GM19043 (cell line): ENCODE data around the gene CDC26.
"Not testable (repeated sequence)": the region's sequence is repeated elsewhere in the genome, so short reads cannot be mapped to it uniquely, and the experiment has no call there.

Experiments used
- ATAC-seq: cut with Tn5 transposase; IDR thresholded peaks from one replicate; pipeline ENCODE4 v1.9.1; 2021; ENCODE audit warnings: low read depth; ENCODE audit not compliant: unreplicated experiment

The CDC26 gene

GRCh38 chr9:113244556-113244955, 30.8 kb downstream of the CDC26 start:
- no peak for ATAC-seq

GRCh38 chr9:113241161-113241560, 34.2 kb downstream of the CDC26 start:
- no peak for ATAC-seq

- no peak for ATAC-seq
Measured at GRCh38 chr9:113238859-113239232, 36.5 kb downstream of the CDC26 start.

GRCh38 chr9:113238202-113238858, 37.0 kb downstream of the CDC26 start:
- no peak for ATAC-seq

GRCh38 chr9:113237026-113237425, 38.3 kb downstream of the CDC26 start:
- ATAC-seq, result no peak

- not testable (repeated sequence) for ATAC-seq
Measured at GRCh38 chr9:113235701-113236255, 39.6 kb downstream of the CDC26 start.

GRCh38 chr9:113231701-113232100, 43.7 kb downstream of the CDC26 start:
- no peak for ATAC-seq

GRCh38 chr9:113228130-113228665, 47.2 kb downstream of the CDC26 start:
- ATAC-seq, result no peak

GRCh38 chr9:113227436-113227835, 47.9 kb downstream of the CDC26 start:
- no peak for ATAC-seq

- ATAC-seq, result no peak
Measured at GRCh38 chr9:113223963-113224362, 51.4 kb downstream of the CDC26 start.

- ATAC-seq, result no peak
Measured at GRCh38 chr9:113222482-113222841, 52.9 kb downstream of the CDC26 start.

- ATAC-seq, result no peak
Measured at GRCh38 chr9:113221800-113222481, 53.4 kb downstream of the CDC26 start.

GRCh38 chr9:113221003-113221799, 54.2 kb downstream of the CDC26 start, which contains the start of the genes FKBP15 and SLC31A1:
Gene FKBP15 (minus strand): TSS chr9:113221277. CDS start chr9:113221243, 34 bp downstream.
Gene SLC31A1 (plus strand): TSS chr9:113221544. CDS start chr9:113256149, 34,605 bp downstream.
- peak; percentile 80 for ATAC-seq

- no peak for ATAC-seq
Measured at GRCh38 chr9:113220467-113221002, 54.8 kb downstream of the CDC26 start.

- peak; percentile 63 for ATAC-seq
Measured at GRCh38 chr9:113219969-113220368, 55.4 kb downstream of the CDC26 start.

GRCh38 chr9:113219186-113219936, 56.0 kb downstream of the CDC26 start:
- ATAC-seq, result peak; percentile 36
